HL-60 (cell line): ENCODE measurements around the gene CACNA1C.

Experiments used
- POLR2AphosphoS5 ChIP-seq: IDR thresholded peaks from 2 replicates; pipeline ENCODE4 v1.6.1; 2012; ENCODE audit warnings: low read depth
- TF ChIP-seq, protein P1 (sequence below): IDR thresholded peaks from 2 replicates; pipeline ENCODE4 v1.6.1; 2012; ENCODE audit warnings: low read depth; ENCODE audit not compliant: insufficient replicate concordance
- TF ChIP-seq, protein P2 (sequence below): IDR thresholded peaks from one replicate; pipeline ENCODE4 v1.5.1; 2011; ENCODE audit warnings: low read length, control low read depth, inconsistent platforms; ENCODE audit not compliant: insufficient read depth

DNA sequence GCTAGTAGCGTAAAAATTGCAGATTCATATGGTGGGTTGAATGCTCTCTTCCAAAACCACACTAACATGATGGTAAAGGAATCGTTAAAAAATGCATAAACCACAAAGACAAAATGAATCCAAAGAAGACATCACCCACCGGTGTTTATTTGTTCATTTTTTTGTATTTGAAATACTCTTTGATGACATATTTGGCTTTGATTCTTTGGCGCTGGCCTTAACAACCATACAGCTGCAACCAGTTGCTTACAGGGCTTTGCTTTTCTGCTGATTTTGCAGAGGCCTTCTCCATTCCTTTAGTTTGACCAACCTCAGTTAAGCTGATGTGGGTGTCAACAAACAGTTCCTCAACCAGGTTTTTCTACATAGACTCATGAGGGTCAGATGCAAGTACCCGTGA is 103.5 kb downstream of the CACNA1C start:
- TF ChIP-seq, protein P1, sequence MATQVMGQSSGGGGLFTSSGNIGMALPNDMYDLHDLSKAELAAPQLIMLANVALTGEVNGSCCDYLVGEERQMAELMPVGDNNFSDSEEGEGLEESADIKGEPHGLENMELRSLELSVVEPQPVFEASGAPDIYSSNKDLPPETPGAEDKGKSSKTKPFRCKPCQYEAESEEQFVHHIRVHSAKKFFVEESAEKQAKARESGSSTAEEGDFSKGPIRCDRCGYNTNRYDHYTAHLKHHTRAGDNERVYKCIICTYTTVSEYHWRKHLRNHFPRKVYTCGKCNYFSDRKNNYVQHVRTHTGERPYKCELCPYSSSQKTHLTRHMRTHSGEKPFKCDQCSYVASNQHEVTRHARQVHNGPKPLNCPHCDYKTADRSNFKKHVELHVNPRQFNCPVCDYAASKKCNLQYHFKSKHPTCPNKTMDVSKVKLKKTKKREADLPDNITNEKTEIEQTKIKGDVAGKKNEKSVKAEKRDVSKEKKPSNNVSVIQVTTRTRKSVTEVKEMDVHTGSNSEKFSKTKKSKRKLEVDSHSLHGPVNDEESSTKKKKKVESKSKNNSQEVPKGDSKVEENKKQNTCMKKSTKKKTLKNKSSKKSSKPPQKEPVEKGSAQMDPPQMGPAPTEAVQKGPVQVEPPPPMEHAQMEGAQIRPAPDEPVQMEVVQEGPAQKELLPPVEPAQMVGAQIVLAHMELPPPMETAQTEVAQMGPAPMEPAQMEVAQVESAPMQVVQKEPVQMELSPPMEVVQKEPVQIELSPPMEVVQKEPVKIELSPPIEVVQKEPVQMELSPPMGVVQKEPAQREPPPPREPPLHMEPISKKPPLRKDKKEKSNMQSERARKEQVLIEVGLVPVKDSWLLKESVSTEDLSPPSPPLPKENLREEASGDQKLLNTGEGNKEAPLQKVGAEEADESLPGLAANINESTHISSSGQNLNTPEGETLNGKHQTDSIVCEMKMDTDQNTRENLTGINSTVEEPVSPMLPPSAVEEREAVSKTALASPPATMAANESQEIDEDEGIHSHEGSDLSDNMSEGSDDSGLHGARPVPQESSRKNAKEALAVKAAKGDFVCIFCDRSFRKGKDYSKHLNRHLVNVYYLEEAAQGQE = no peak
- TF ChIP-seq, protein P2, sequence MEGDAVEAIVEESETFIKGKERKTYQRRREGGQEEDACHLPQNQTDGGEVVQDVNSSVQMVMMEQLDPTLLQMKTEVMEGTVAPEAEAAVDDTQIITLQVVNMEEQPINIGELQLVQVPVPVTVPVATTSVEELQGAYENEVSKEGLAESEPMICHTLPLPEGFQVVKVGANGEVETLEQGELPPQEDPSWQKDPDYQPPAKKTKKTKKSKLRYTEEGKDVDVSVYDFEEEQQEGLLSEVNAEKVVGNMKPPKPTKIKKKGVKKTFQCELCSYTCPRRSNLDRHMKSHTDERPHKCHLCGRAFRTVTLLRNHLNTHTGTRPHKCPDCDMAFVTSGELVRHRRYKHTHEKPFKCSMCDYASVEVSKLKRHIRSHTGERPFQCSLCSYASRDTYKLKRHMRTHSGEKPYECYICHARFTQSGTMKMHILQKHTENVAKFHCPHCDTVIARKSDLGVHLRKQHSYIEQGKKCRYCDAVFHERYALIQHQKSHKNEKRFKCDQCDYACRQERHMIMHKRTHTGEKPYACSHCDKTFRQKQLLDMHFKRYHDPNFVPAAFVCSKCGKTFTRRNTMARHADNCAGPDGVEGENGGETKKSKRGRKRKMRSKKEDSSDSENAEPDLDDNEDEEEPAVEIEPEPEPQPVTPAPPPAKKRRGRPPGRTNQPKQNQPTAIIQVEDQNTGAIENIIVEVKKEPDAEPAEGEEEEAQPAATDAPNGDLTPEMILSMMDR = no peak
- TF ChIP-seq POLR2AphosphoS5 = no peak
